H1 (cell line): ENCODE data around the gene CKAP2L. TPM values are rescaled to one million over a fixed set of nuclear protein-coding genes. Genes with fewer than 3 reads are reported as not detected.

Experiments
- CTCF ChIA-PET: fragments of 300-600 bp; sonication (Branson Sonifier 250); formaldehyde crosslinking; loops from one replicate; lab custom pipeline; 2021; ENCODE audit not compliant: partially characterized antibody; lab: Charles Lee
- POLR2A ChIA-PET: fragments of 300-600 bp; sonication (Branson Sonifier 250); formaldehyde crosslinking; loops from one replicate; lab custom pipeline; 2021; ENCODE audit warnings: inconsistent platforms; ENCODE audit not compliant: partially characterized antibody; lab: Charles Lee
- DNase-seq, 2 experiments: peaks; one replicate each; pipeline versions ENCODE4 v3.0.0 to v3.0.0-alpha.2; 2010 to 2022; ENCODE audit warnings: low spot score in 2 of 2, low read depth in 1 of 2, mixed read lengths in 1 of 2
- FAIRE-seq: peaks from 2 replicates; lab custom pipeline; 2011; peaks lifted over from hg19 to GRCh38; lab: Jason Lieb, UNC
- H2AFZ ChIP-seq: 2 replicates; pipeline ENCODE4 v1.8.1; 2012; ENCODE audit warnings: low read length, inconsistent platforms
- H2AK5ac ChIP-seq: 2 replicates; pipeline ENCODE4 v1.6.1; 2013; ENCODE audit warnings: low read depth, low read length
- H2BK120ac ChIP-seq: replicated peaks from 2 replicates; pipeline ENCODE3; 2013; ENCODE audit warnings: low read depth, low read length, inconsistent platforms
- H2BK12ac ChIP-seq: 2 replicates; pipeline ENCODE4 v1.6.1; 2013; ENCODE audit warnings: low read depth, low read length
- H2BK15ac ChIP-seq: 2 replicates; pipeline ENCODE4 v1.6.1; 2013; ENCODE audit warnings: low read length
- H2BK20ac ChIP-seq: 2 replicates; pipeline ENCODE4 v1.6.1; 2013; ENCODE audit warnings: low read length
- H2BK5ac ChIP-seq: 2 replicates; pipeline ENCODE4 v1.6.1; 2013; ENCODE audit warnings: low read depth, low read length
- H3K14ac ChIP-seq: 2 replicates; pipeline ENCODE4 v1.6.1; 2013; ENCODE audit warnings: inconsistent platforms; ENCODE audit not compliant: insufficient read length
- H3K18ac ChIP-seq: 2 replicates; pipeline ENCODE4 v1.6.1; 2013; ENCODE audit warnings: low read length; ENCODE audit errors: extremely low read depth
- H3K23ac ChIP-seq: 2 replicates; pipeline ENCODE4 v1.6.1; 2013; ENCODE audit warnings: inconsistent platforms; ENCODE audit not compliant: insufficient read length
- H3K23me2 ChIP-seq: 2 replicates; pipeline ENCODE4 v1.6.1; 2013; ENCODE audit warnings: low read depth, low read length
- H3K27ac ChIP-seq: 2 replicates; pipeline ENCODE4 v1.6.1; 2011; ENCODE audit warnings: low read depth, low read length, inconsistent platforms
- H3K27me3 ChIP-seq, 4 experiments: replicated peaks in 1 of 4; 1 replicate in 1 of 4; 2 replicates in 3 of 4; pipeline versions ENCODE4 v1.6.1 to v1.8.1; 2011 to 2013; ENCODE audit warnings: low read length in 3 of 4, mild to moderate bottlenecking in 3 of 4, inconsistent platforms in 2 of 4, mixed read lengths in 2 of 4, moderate library complexity in 1 of 4; ENCODE audit not compliant: control insufficient read depth in 3 of 4, insufficient read depth in 3 of 4; ENCODE audit errors: extremely low read depth in 1 of 4
- H3K36me3 ChIP-seq, 4 experiments: 2 replicates each; pipeline versions ENCODE4 v1.6.1 to v1.8.1; 2011 to 2013; ENCODE audit warnings: mild to moderate bottlenecking in 4 of 4, low read length in 3 of 4, moderate library complexity in 2 of 4, control low read depth in 1 of 4, inconsistent platforms in 1 of 4; ENCODE audit not compliant: insufficient read depth in 4 of 4, control insufficient read depth in 2 of 4
- H3K4ac ChIP-seq: replicated peaks from 2 replicates; pipeline ENCODE3; 2013; ENCODE audit warnings: low read length, low read depth, mixed read lengths, inconsistent platforms; ENCODE audit not compliant: insufficient read length
- H3K4me1 ChIP-seq, 4 experiments: replicated peaks in 1 of 4; 1 replicate in 1 of 4; 2 replicates in 3 of 4; pipeline versions ENCODE4 v1.6.1 to v1.8.1; 2011 to 2013; ENCODE audit warnings: low read length in 3 of 4, inconsistent platforms in 2 of 4, mixed read lengths in 1 of 4; ENCODE audit not compliant: insufficient read depth in 4 of 4, control insufficient read depth in 3 of 4
- H3K4me2 ChIP-seq, 2 experiments: 2 replicates each; pipeline versions ENCODE4 v1.6.1 to v1.8.1; 2011 to 2013; ENCODE audit warnings: low read depth in 2 of 2, low read length in 2 of 2, control low read depth in 1 of 2, inconsistent platforms in 1 of 2, mild to moderate bottlenecking in 1 of 2; ENCODE audit not compliant: insufficient read depth in 1 of 2
- H3K4me3 ChIP-seq, 4 experiments: fragments of 200-600, 300-600 bp in 1 of 4; sonication (generic), shearing (Covaris generic), sonication (Bioruptor Twin) in 1 of 4; 2 replicates each; pipeline versions ENCODE4 v1.5.1 to v1.8.1; 2011 to 2016; ENCODE audit warnings: low read length in 4 of 4, low read depth in 3 of 4, control low read depth in 2 of 4, inconsistent platforms in 2 of 4, mild to moderate bottlenecking in 2 of 4, mixed read lengths in 1 of 4, moderate library complexity in 1 of 4; ENCODE audit not compliant: insufficient read depth in 2 of 4; ENCODE audit errors: extremely low read depth in 1 of 4
- H3K56ac ChIP-seq: replicated peaks from 2 replicates; pipeline ENCODE3; 2013; ENCODE audit warnings: low read depth, mild to moderate bottlenecking, mixed read lengths, low read length, inconsistent platforms; ENCODE audit not compliant: insufficient read length
- H3K79me1 ChIP-seq: 2 replicates; pipeline ENCODE4 v1.6.1; 2013; ENCODE audit warnings: low read depth, low read length, control low read depth
- H3K79me2 ChIP-seq, 2 experiments: 2 replicates each; pipeline versions ENCODE4 v1.6.1 to v1.8.1; 2012 to 2013; ENCODE audit warnings: low read length in 2 of 2, mild to moderate bottlenecking in 2 of 2, inconsistent platforms in 1 of 2; ENCODE audit not compliant: insufficient read depth in 2 of 2, control insufficient read depth in 1 of 2
- H3K9ac ChIP-seq, 4 experiments: replicated peaks in 1 of 4; 1 replicate in 1 of 4; 2 replicates in 3 of 4; pipeline versions ENCODE4 v1.6.1 to v1.8.1; 2011 to 2013; ENCODE audit warnings: low read depth in 3 of 4, low read length in 3 of 4, control low read depth in 2 of 4, mild to moderate bottlenecking in 2 of 4, moderate library complexity in 2 of 4, inconsistent platforms in 1 of 4; ENCODE audit errors: extremely low read depth in 1 of 4
- H3K9me3 ChIP-seq, 2 experiments: 2 replicates each; pipeline versions ENCODE4 v1.6.1 to v1.8.1; 2012 to 2013; ENCODE audit warnings: mild to moderate bottlenecking in 2 of 2, moderate library complexity in 2 of 2, control low read depth in 1 of 2, inconsistent platforms in 1 of 2, low read depth in 1 of 2, low read length in 1 of 2, mixed read lengths in 1 of 2; ENCODE audit not compliant: insufficient read depth in 2 of 2
- H4K20me1 ChIP-seq, 2 experiments: replicated peaks in 1 of 2; 2 replicates each; pipeline versions ENCODE3 to v1.8.1; 2011 to 2013; ENCODE audit warnings: inconsistent platforms in 2 of 2, low read length in 2 of 2, mild to moderate bottlenecking in 1 of 2; ENCODE audit not compliant: insufficient read depth in 2 of 2, control insufficient read depth in 1 of 2
- H4K5ac ChIP-seq: 2 replicates; pipeline ENCODE4 v1.6.1; 2013; ENCODE audit warnings: low read length, low read depth, mixed read lengths, inconsistent platforms; ENCODE audit not compliant: insufficient read length
- H4K8ac ChIP-seq: 2 replicates; pipeline ENCODE4 v1.8.0; 2013; ENCODE audit warnings: mild to moderate bottlenecking, moderate library complexity, low read length, inconsistent platforms; ENCODE audit not compliant: insufficient read depth; ENCODE audit errors: extremely low read depth
- H4K91ac ChIP-seq: replicated peaks from 2 replicates; pipeline ENCODE3; 2013; ENCODE audit warnings: low read length, mixed read lengths, inconsistent platforms; ENCODE audit not compliant: insufficient read length
- WGBS, 2 experiments: shearing (Covaris generic) in 1 of 2; methylation state at CpG; one replicate each; pipeline versions ENCODE4 v1.1.6 to v1.1.7; 2013 to 2015; ENCODE audit warnings: low lambda C conversion rate in 2 of 2, mixed read lengths in 2 of 2, inconsistent platforms in 1 of 2, low coverage in 1 of 2, missing lambda C conversion rate in 1 of 2; ENCODE audit not compliant: insufficient replicate concordance in 2 of 2, insufficient coverage in 1 of 2, insufficient read length in 1 of 2; ENCODE audit errors: extremely low coverage in 1 of 2, missing lambda C conversion rate in 1 of 2; 5-methylcytosine and 5-hydroxymethylcytosine counted together
- polyA plus RNA-seq, 7 experiments: library from polyadenylated mRNA; depleted of rRNA in 3 of 7; stranded (reverse) in 5 of 7; unstranded in 2 of 7; fragments of >200 nt in 5 of 7; fragments of 200-250 nt in 2 of 7; gene quantifications; 1 replicate in 5 of 7; 2 replicates in 1 of 7; 4 replicates in 1 of 7; pipeline versions ENCODE4 v1.2.1 to v1.2.3, GENCODE V29; 2011 to 2013; ENCODE audit warnings: missing spikeins in 2 of 7, mixed read lengths in 2 of 7
- total RNA-seq: library from RNA; stranded (reverse); fragmentation: NEBNext Ultra II Directional; extraction: Animal tissue kit (Norgen Biotek cat#: 25700); gene quantifications from 2 replicates; pipeline ENCODE4 v1.2.1, GENCODE V29; 2021
- TF ChIP-seq, protein P1 (sequence below): IDR thresholded peaks from 2 replicates; pipeline ENCODE4 v1.6.1; 2012; ENCODE audit warnings: inconsistent platforms

The CKAP2L gene
- total and polyA plus RNA-seq, 2 of the 8 experiments (the other 6 are each of a cell fraction or from before 2014, with no cell fraction given): 2.5 to 20.7 TPM

DNA sequence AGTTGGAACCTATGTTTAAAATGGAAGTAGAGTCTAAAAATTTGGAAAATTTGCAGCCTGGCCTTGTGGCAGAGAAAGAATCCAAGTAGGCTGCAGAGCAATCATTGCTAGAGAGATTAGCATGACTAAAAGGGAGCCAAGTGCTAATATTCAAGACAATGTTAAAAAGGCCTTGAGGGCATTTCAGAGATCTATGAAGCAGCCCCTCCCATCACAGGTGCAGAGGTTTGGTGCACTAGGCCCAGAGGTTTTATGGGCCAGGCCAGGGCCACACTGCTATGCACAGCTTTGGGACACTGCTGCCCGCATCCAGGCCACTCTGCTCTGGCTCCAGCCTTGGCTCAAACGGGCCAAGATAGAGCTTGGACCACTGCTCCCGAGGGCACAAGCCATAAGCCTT, 26.6 kb upstream of the CKAP2L start:
- Histone ChIP-seq H3K23me2 (no peaks in the 10 kb centered on the region), H2AK5ac (no peak overlapping the region), H3K79me2 (no peaks in the 10 kb centered on the region), H4K8ac (no peak overlapping the region), H2BK120ac (no peak overlapping the region), H3K56ac (no peak overlapping the region), H2BK15ac (no peak overlapping the region), H3K79me1 (no peaks in the 10 kb centered on the region), H3K27ac (no peak overlapping the region; the same call in 1 of the 2 replicates), H2BK5ac (peak overlapping the region; percentile 71; the same call in 1 of the 2 replicates), H2BK12ac (no peak overlapping the region), H2BK20ac (no peak overlapping the region), H3K27me3 (no peaks in the 10 kb centered on the region), H3K36me3 (no peaks in the 10 kb centered on the region), H3K4ac (no peak overlapping the region), H4K91ac (no peak overlapping the region)
- FAIRE-seq: no peak
- WGBS, 2 experiments: 81% methylated on average over 3 of the region's 3 CpGs; no CpG with 5 or more reads in 1 of the 2 experiments
- no peak for DNase-seq
- TF ChIP-seq, protein P1, sequence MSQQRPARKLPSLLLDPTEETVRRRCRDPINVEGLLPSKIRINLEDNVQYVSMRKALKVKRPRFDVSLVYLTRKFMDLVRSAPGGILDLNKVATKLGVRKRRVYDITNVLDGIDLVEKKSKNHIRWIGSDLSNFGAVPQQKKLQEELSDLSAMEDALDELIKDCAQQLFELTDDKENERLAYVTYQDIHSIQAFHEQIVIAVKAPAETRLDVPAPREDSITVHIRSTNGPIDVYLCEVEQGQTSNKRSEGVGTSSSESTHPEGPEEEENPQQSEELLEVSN: no peak
- TF ChIP-seq, all 59 proteins: peak for 0
- ChIA-PET POLR2A (no interaction called here), CTCF (interaction anchor here (1.5 to 3.2 kb wide), 3 partner anchors 11 to 94 kb away, joined by 4 to 10 read pairs (median 5); no protein-coding TSS in a partner anchor)
- H3K9me3 ChIP-seq: peaks cover 0 to 3% of the 10 kb centered on the region in 2 experiments; a peak in 1 of 4 replicates
- H3K4me2 ChIP-seq: no peak overlapping the region
- no peak overlapping the region for H3K23ac ChIP-seq
- H3K14ac ChIP-seq: no peak overlapping the region
- H3K9ac ChIP-seq: no peak overlapping the region
- H4K5ac ChIP-seq: no peak overlapping the region
- no peak overlapping the region for H2AFZ ChIP-seq
- H3K4me3 ChIP-seq: no peak overlapping the region
- H3K4me1 ChIP-seq: peaks cover 0 to 6% (median 2%) of the 10 kb centered on the region in 4 experiments; a peak in 5 of 7 replicates
- H4K20me1 ChIP-seq: no peaks in the 10 kb centered on the region
- H3K18ac ChIP-seq: no peak overlapping the region
